SK-N-SH (cell line): ENCODE data around the gene C8G. TPM values are rescaled to one million over a fixed set of nuclear protein-coding genes. Genes with fewer than 3 reads are reported as not detected.

Experiments
- CTCF ChIA-PET: fragments of 300-600, 350-600 bp; formaldehyde crosslinking; extraction: SDS; loops from one replicate; lab custom pipeline; 2021; lab: Yijun Ruan, JAX
- POLR2A ChIA-PET: fragments of 350-600 bp; sonication (Branson Sonifier 250); formaldehyde crosslinking; extraction: SDS; loops from one replicate; lab custom pipeline; 2020; ENCODE audit warnings: antibody characterized with exemption, inconsistent platforms; lab: Yijun Ruan, JAX
- DNase-seq: peaks from one replicate; pipeline ENCODE4 v3.0.0; 2012
- H2AFZ ChIP-seq: fragments of 200-600 bp; sonication (generic); 2 replicates; pipeline ENCODE4 v1.8.1; 2016; ENCODE audit warnings: antibody characterized with exemption, mild to moderate bottlenecking, low read depth
- H3F3A ChIP-seq: fragments of 200-600 bp; sonication (generic); replicated peaks from 2 replicates; pipeline ENCODE3; 2016; ENCODE audit warnings: antibody characterized with exemption, mild to moderate bottlenecking; ENCODE audit not compliant: insufficient read depth
- H3K27ac ChIP-seq, 2 experiments: fragments of 200-500 bp in 1 of 2; fragments of 200-600 bp in 1 of 2; sonication (Bioruptor generic) in 1 of 2; sonication (generic), shearing (Covaris generic) in 1 of 2; 2 replicates each; pipeline versions ENCODE4 v1.5.1 to v1.6.1; 2014 to 2016; ENCODE audit warnings: low read depth in 2 of 2, inconsistent platforms in 1 of 2, low read length in 1 of 2, mild to moderate bottlenecking in 1 of 2, mixed read lengths in 1 of 2
- H3K27me3 ChIP-seq: fragments of 200-600 bp; sonication (generic), shearing (Covaris generic); 2 replicates; pipeline ENCODE4 v1.6.1; 2016; ENCODE audit warnings: mixed run types; ENCODE audit not compliant: insufficient read depth
- H3K36me3 ChIP-seq, 2 experiments: fragments of 200-500 bp in 1 of 2; fragments of 200-600 bp in 1 of 2; sonication (Bioruptor generic) in 1 of 2; sonication (generic) in 1 of 2; replicated peaks in 1 of 2; 2 replicates each; pipeline versions ENCODE3 to v1.5.1; 2014 to 2016; ENCODE audit warnings: low read length in 1 of 2, mild to moderate bottlenecking in 1 of 2; ENCODE audit not compliant: insufficient read depth in 2 of 2, control insufficient read depth in 1 of 2
- H3K4me1 ChIP-seq, 2 experiments: fragments of 200-500 bp in 1 of 2; fragments of 200-600 bp in 1 of 2; sonication (Bioruptor generic) in 1 of 2; sonication (generic), shearing (Covaris generic) in 1 of 2; 2 replicates each; pipeline versions ENCODE4 v1.5.1 to v1.6.1; 2014 to 2016; ENCODE audit warnings: low read depth in 1 of 2, low read length in 1 of 2, mixed run types in 1 of 2; ENCODE audit not compliant: insufficient read depth in 2 of 2, control insufficient read depth in 1 of 2
- H3K4me2 ChIP-seq: fragments of 200-600 bp; sonication (generic), shearing (Covaris generic); 2 replicates; pipeline ENCODE4 v1.6.1; 2017; ENCODE audit warnings: mixed run types
- H3K4me3 ChIP-seq, 2 experiments: fragments of 200-500 bp in 1 of 2; fragments of 200-600 bp in 1 of 2; sonication (Bioruptor generic) in 1 of 2; sonication (generic), shearing (Covaris generic) in 1 of 2; 2 replicates each; pipeline versions ENCODE4 v1.5.1 to v1.8.1; 2014 to 2016; ENCODE audit warnings: low read depth in 2 of 2, inconsistent platforms in 1 of 2, low read length in 1 of 2, mild to moderate bottlenecking in 1 of 2, mixed read lengths in 1 of 2, moderate library complexity in 1 of 2
- H3K79me2 ChIP-seq: fragments of 200-600 bp; sonication (generic); 2 replicates; pipeline ENCODE4 v1.8.1; 2017; ENCODE audit warnings: mild to moderate bottlenecking; ENCODE audit not compliant: insufficient read depth
- H3K9ac ChIP-seq: fragments of 200-600 bp; sonication (generic); 2 replicates; pipeline ENCODE4 v1.6.1; 2017; ENCODE audit warnings: mixed run types
- H3K9me2 ChIP-seq: fragments of 200-600 bp; sonication (generic); 2 replicates; pipeline ENCODE4 v1.6.1; 2017; ENCODE audit warnings: mixed run types
- H3K9me3 ChIP-seq: fragments of 200-600 bp; sonication (generic); 2 replicates; pipeline ENCODE4 v1.6.1; 2017; ENCODE audit warnings: mixed run types, mild to moderate bottlenecking, moderate library complexity
- H4K20me1 ChIP-seq: fragments of 200-600 bp; sonication (generic); 2 replicates; pipeline ENCODE4 v1.6.1; 2017; ENCODE audit warnings: mild to moderate bottlenecking, mixed run types; ENCODE audit not compliant: insufficient read depth
- EP300 ChIP-seq, 2 experiments: IDR thresholded peaks; 2 replicates each; pipeline versions ENCODE4 v1.4.0 to v1.6.1; 2012; ENCODE audit warnings: borderline replicate concordance in 1 of 2, low read depth in 1 of 2, low read length in 1 of 2
- FOSL2 ChIP-seq: IDR thresholded peaks from 2 replicates; pipeline ENCODE4 v1.4.0; 2012; ENCODE audit warnings: low read depth, mild to moderate bottlenecking, moderate library complexity, borderline replicate concordance
- FOXJ3 ChIP-seq: sonication (generic); formaldehyde crosslinking; IDR thresholded peaks from 2 replicates; pipeline ENCODE4 v1.5.1; 2020; ENCODE audit warnings: mild to moderate bottlenecking, missing genetic modification reagents
- FOXM1 ChIP-seq: IDR thresholded peaks from 2 replicates; pipeline ENCODE4 v1.4.0; 2012; ENCODE audit warnings: low read depth, mild to moderate bottlenecking
- GABPA ChIP-seq: IDR thresholded peaks from 2 replicates; pipeline ENCODE4 v1.4.0; 2012; ENCODE audit warnings: low read depth, mild to moderate bottlenecking
- JUND ChIP-seq: IDR thresholded peaks from 2 replicates; pipeline ENCODE4 v1.4.0; 2012
- MAX ChIP-seq: IDR thresholded peaks from 2 replicates; pipeline ENCODE4 v1.4.0; 2012; ENCODE audit warnings: low read depth
- MEF2A ChIP-seq: IDR thresholded peaks from 2 replicates; pipeline ENCODE4 v1.4.0; 2012; ENCODE audit warnings: low read depth, borderline replicate concordance
- NRF1 ChIP-seq: IDR thresholded peaks from 2 replicates; pipeline ENCODE4 v1.6.1; 2012; ENCODE audit warnings: low read depth, mild to moderate bottlenecking, low read length
- POLR2AphosphoS5 ChIP-seq: IDR thresholded peaks from 2 replicates; pipeline ENCODE4 v1.6.1; 2012; ENCODE audit warnings: low read depth, low read length
- RCOR1 ChIP-seq: fragments of 150-350 bp; IDR thresholded peaks from 2 replicates; pipeline ENCODE4 v1.6.1; 2017; ENCODE audit warnings: antibody characterized with exemption, low read length
- REST ChIP-seq: IDR thresholded peaks from 2 replicates; pipeline ENCODE4 v1.6.1; 2012; ENCODE audit warnings: mild to moderate bottlenecking, low read depth, low read length, moderate library complexity
- SMC3 ChIP-seq: IDR thresholded peaks from 2 replicates; pipeline ENCODE4 v1.6.1; 2012; ENCODE audit warnings: low read depth, low read length, improper control_type of control experiment
- TAF1 ChIP-seq: IDR thresholded peaks from 2 replicates; pipeline ENCODE4 v1.6.1; 2012; ENCODE audit warnings: low read depth, mild to moderate bottlenecking, low read length, moderate library complexity, borderline replicate concordance
- TEAD4 ChIP-seq: IDR thresholded peaks from 2 replicates; pipeline ENCODE4 v1.4.0; 2012; ENCODE audit warnings: mild to moderate bottlenecking, borderline replicate concordance; ENCODE audit not compliant: insufficient read depth
- USF1 ChIP-seq: IDR thresholded peaks from 2 replicates; pipeline ENCODE4 v1.4.0; 2012; ENCODE audit warnings: low read depth, borderline replicate concordance
- WGBS: methylation state at CpG from one replicate; pipeline ENCODE4 v1.1.6; 2017; ENCODE audit warnings: low lambda C conversion rate; 5-methylcytosine and 5-hydroxymethylcytosine counted together
- polyA plus RNA-seq, 3 experiments: library from polyadenylated mRNA; depleted of rRNA; stranded (reverse); fragments of >200 nt; gene quantifications; 2 replicates each; pipeline ENCODE4 v1.2.3, GENCODE V29; 2012

C8G gene
- polyA plus RNA-seq, 1 of the 3 experiments (the other 2 are of a cell fraction): 0.28 TPM

- ChIA-PET CTCF (interaction anchor here (2.0 kb wide), 1 partner anchor 129 kb away, joined by 4 read pairs; no protein-coding TSS in a partner anchor), POLR2A (interaction anchor here (1.0 kb wide), 1 partner anchor 8 kb away, joined by 5 read pairs; no protein-coding TSS in a partner anchor)
- Histone ChIP-seq H3F3A (no peaks in the 10 kb centered on the region), H3K36me3 (peaks cover 0 to 29% of the 10 kb centered on the region in 2 experiments), H3K9ac (no peak overlapping the region), H2AFZ (no peak overlapping the region), H3K4me1 (no peaks in the 10 kb centered on the region), H3K9me3 (no peaks in the 10 kb centered on the region), H3K27ac (no peak overlapping the region), H4K20me1 (no peaks in the 10 kb centered on the region), H3K79me2 (no peaks in the 10 kb centered on the region), H3K27me3 (no peaks in the 10 kb centered on the region), H3K9me2 (no peaks in the 10 kb centered on the region), H3K4me2 (no peak overlapping the region), H3K4me3 (no peak overlapping the region)
- no peak for TF ChIP-seq JUND
- TF ChIP-seq MAX: no peak
- no peak for TF ChIP-seq NRF1
- no peak for TF ChIP-seq FOXJ3 (CRISPR knock-in tag)
- TF ChIP-seq REST: no peak
- TF ChIP-seq RCOR1: no peak
- TF ChIP-seq SMC3: no peak
- TF ChIP-seq POLR2AphosphoS5: no peak
- TF ChIP-seq FOSL2: no peak
- no peak for TF ChIP-seq USF1
- no peak for TF ChIP-seq GABPA
- TF ChIP-seq EP300 (IDR thresholded peaks at IDR 0.05; ENCODE audit: borderline replicate concordance in 1 of 2, low read depth in 1 of 2, low read length in 1 of 2): no peak
- TF ChIP-seq FOXM1: no peak
- no peak for TF ChIP-seq TAF1
- no peak for TF ChIP-seq MEF2A
- no peak for TF ChIP-seq TEAD4
- 93% methylated on average over 21 of the region's 21 CpGs for WGBS
- DNase-seq: no peak
Measured at GRCh38 chr9:136915632-136916329, 29.3 kb upstream of the C8G start.
